ENCODE data around the gene C11orf54.

DNA sequence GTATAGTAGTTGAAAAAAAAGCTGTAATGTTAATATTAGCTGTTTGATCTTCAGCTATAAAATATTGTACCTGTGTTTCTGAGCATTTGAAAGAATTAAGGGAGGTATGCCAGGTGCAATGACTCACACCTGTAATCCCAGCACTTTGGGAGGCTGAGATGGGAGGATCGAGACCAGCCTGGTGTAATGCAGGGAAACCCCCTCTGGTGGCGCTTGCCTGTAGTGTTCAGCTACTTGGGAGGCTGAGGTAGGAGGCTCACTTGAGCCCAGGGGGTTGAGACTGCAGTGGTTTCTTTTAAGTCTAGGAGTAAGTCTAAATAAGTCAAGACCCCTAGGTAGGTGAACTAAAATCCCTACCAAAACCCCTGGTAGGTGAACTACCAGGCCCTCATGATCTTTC, 37.2 kb upstream of the C11orf54 start:
- TF ChIP-seq, protein P1, sequence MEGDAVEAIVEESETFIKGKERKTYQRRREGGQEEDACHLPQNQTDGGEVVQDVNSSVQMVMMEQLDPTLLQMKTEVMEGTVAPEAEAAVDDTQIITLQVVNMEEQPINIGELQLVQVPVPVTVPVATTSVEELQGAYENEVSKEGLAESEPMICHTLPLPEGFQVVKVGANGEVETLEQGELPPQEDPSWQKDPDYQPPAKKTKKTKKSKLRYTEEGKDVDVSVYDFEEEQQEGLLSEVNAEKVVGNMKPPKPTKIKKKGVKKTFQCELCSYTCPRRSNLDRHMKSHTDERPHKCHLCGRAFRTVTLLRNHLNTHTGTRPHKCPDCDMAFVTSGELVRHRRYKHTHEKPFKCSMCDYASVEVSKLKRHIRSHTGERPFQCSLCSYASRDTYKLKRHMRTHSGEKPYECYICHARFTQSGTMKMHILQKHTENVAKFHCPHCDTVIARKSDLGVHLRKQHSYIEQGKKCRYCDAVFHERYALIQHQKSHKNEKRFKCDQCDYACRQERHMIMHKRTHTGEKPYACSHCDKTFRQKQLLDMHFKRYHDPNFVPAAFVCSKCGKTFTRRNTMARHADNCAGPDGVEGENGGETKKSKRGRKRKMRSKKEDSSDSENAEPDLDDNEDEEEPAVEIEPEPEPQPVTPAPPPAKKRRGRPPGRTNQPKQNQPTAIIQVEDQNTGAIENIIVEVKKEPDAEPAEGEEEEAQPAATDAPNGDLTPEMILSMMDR (conservative IDR thresholded peaks at IDR 0.05 in 1 of 2, IDR thresholded peaks at IDR 0.05 in 1 of 2; ENCODE audit: low read depth in 1 of 2, low read length in 2 of 2): no peak
- TF ChIP-seq EZH2 (IDR thresholded peaks at IDR 0.05; ENCODE audit: low read length, missing control alignments): no peak
